ENCODE measurements around the gene BRIP1. TPM values are rescaled to one million over a fixed set of nuclear protein-coding genes. Genes with fewer than 3 reads are reported as not detected.
"Not testable (repeated sequence)": the region's sequence is repeated elsewhere in the genome, so short reads cannot be mapped to it uniquely, and the experiment has no call there.

BRIP1 gene
- total RNA-seq, 1 experiment from 2014 or later = 13.7 TPM

- in situ Hi-C loops (cut with HindIII; ENCODE audit: low pct_unique_long_range_greater_than_20kb, low sequenced_read_pairs) = no loop called here
- DNase-seq (ENCODE audit: low read depth, low spot score) = no peak
Measured at GRCh38 chr17:61874075-61874474, 10.7 kb upstream of the BRIP1 start.

GRCh38 chr17:61872099-61872498 lies 8.8 kb upstream of the BRIP1 start:
- no peak for DNase-seq (ENCODE audit: low read depth, low spot score)
- in situ Hi-C loops (cut with HindIII; ENCODE audit: low pct_unique_long_range_greater_than_20kb, low sequenced_read_pairs) = no loop called here

- in situ Hi-C loops (cut with HindIII; ENCODE audit: low pct_unique_long_range_greater_than_20kb, low sequenced_read_pairs) = no loop called here
- DNase-seq (ENCODE audit: low read depth, low spot score) = no peak
Measured at GRCh38 chr17:61869138-61869537, 5.8 kb upstream of the BRIP1 start.

- no peak for DNase-seq (ENCODE audit: low read depth, low spot score)
- in situ Hi-C loops (cut with HindIII; ENCODE audit: low pct_unique_long_range_greater_than_20kb, low sequenced_read_pairs) = no loop called here
Measured at GRCh38 chr17:61868074-61868473, 4.7 kb upstream of the BRIP1 start.

GRCh38 chr17:61867033-61867432 lies 3.7 kb upstream of the BRIP1 start:
- in situ Hi-C loops (cut with HindIII; ENCODE audit: low pct_unique_long_range_greater_than_20kb, low sequenced_read_pairs) = no loop called here
- DNase-seq (ENCODE audit: low read depth, low spot score) = no peak

GRCh38 chr17:61863801-61864126 lies 436 bp upstream of the BRIP1 start:
- in situ Hi-C loops (cut with HindIII; ENCODE audit: low pct_unique_long_range_greater_than_20kb, low sequenced_read_pairs) = no loop called here
- no peak for DNase-seq (ENCODE audit: low read depth, low spot score)

GRCh38 chr17:61862105-61862574 lies 1.2 kb downstream of the BRIP1 start:
- in situ Hi-C loops (cut with HindIII; ENCODE audit: low pct_unique_long_range_greater_than_20kb, low sequenced_read_pairs) = no loop called here
- DNase-seq (ENCODE audit: low read depth, low spot score) = no peak

- DNase-seq (ENCODE audit: low read depth, low spot score); in situ Hi-C loops (cut with HindIII; ENCODE audit: low pct_unique_long_range_greater_than_20kb, low sequenced_read_pairs): not testable (repeated sequence)
Measured at GRCh38 chr17:61860397-61860796, 2.9 kb downstream of the BRIP1 start.

GRCh38 chr17:61856035-61856434 lies 7.3 kb downstream of the BRIP1 start:
- no peak for DNase-seq (ENCODE audit: low read depth, low spot score)
- in situ Hi-C loops (cut with HindIII; ENCODE audit: low pct_unique_long_range_greater_than_20kb, low sequenced_read_pairs) = no loop called here

GRCh38 chr17:61852857-61853256 lies 10.5 kb downstream of the BRIP1 start:
- no peak for DNase-seq (ENCODE audit: low read depth, low spot score)
- in situ Hi-C loops (cut with HindIII; ENCODE audit: low pct_unique_long_range_greater_than_20kb, low sequenced_read_pairs) = no loop called here

- in situ Hi-C loops (cut with HindIII; ENCODE audit: low pct_unique_long_range_greater_than_20kb, low sequenced_read_pairs) = no loop called here
- no peak for DNase-seq (ENCODE audit: low read depth, low spot score)
Measured at GRCh38 chr17:61849674-61850073, 13.7 kb downstream of the BRIP1 start.

- in situ Hi-C loops (cut with HindIII; ENCODE audit: low pct_unique_long_range_greater_than_20kb, low sequenced_read_pairs) = no loop called here
Measured at GRCh38 chr17:61848896-61849295, 14.4 kb downstream of the BRIP1 start.

GRCh38 chr17:61848247-61848646 lies 15.1 kb downstream of the BRIP1 start:
- in situ Hi-C loops (cut with HindIII; ENCODE audit: low pct_unique_long_range_greater_than_20kb, low sequenced_read_pairs) = no loop called here
- DNase-seq (ENCODE audit: low read depth, low spot score) = no peak

More at GRCh38 chr17:61848896-61849295, 14.4 kb downstream of the BRIP1 start:
- no peak for DNase-seq (ENCODE audit: low read depth, low spot score)

- DNase-seq (ENCODE audit: low read depth, low spot score) = no peak
- in situ Hi-C loops (cut with HindIII; ENCODE audit: low pct_unique_long_range_greater_than_20kb, low sequenced_read_pairs) = no loop called here
Measured at GRCh38 chr17:61847659-61848058, 15.7 kb downstream of the BRIP1 start.

- no peak for DNase-seq (ENCODE audit: low read depth, low spot score)
- in situ Hi-C loops (cut with HindIII; ENCODE audit: low pct_unique_long_range_greater_than_20kb, low sequenced_read_pairs) = no loop called here
Measured at GRCh38 chr17:61846761-61847375, 16.5 kb downstream of the BRIP1 start.

GRCh38 chr17:61846088-61846487 lies 17.2 kb downstream of the BRIP1 start:
- in situ Hi-C loops (cut with HindIII; ENCODE audit: low pct_unique_long_range_greater_than_20kb, low sequenced_read_pairs) = no loop called here
- DNase-seq (ENCODE audit: low read depth, low spot score) = no peak

GRCh38 chr17:61843435-61843834 lies 19.9 kb downstream of the BRIP1 start:
- in situ Hi-C loops (cut with HindIII; ENCODE audit: low pct_unique_long_range_greater_than_20kb, low sequenced_read_pairs) = no loop called here
- no peak for DNase-seq (ENCODE audit: low read depth, low spot score)

GRCh38 chr17:61842899-61843298 lies 20.4 kb downstream of the BRIP1 start:
- in situ Hi-C loops (cut with HindIII; ENCODE audit: low pct_unique_long_range_greater_than_20kb, low sequenced_read_pairs) = no loop called here
- DNase-seq (ENCODE audit: low read depth, low spot score) = no peak

- no peak for DNase-seq (ENCODE audit: low read depth, low spot score)
- in situ Hi-C loops (cut with HindIII; ENCODE audit: low pct_unique_long_range_greater_than_20kb, low sequenced_read_pairs) = no loop called here
Measured at GRCh38 chr17:61839300-61839786, 24.0 kb downstream of the BRIP1 start.

Data from SK-MEL-5 (cell line).